ENCODE data around the gene CRIM1. TPM values are rescaled to one million over a fixed set of nuclear protein-coding genes. Genes with fewer than 3 reads are reported as not detected.
A peak's percentile ranks its signal among the peaks of the same experiment; 100 is the strongest.

Gene CRIM1
- total RNA-seq, 4 donors from 2014 or later: 72.6 to 162 (median 112) TPM

GRCh38 chr2:36357847-36358659 is 2.5 kb downstream of the CRIM1 start:
- Histone ChIP-seq H3K9me3 (no peaks in the 10 kb centered on the region), H3K36me3 (no peaks in the 10 kb centered on the region), H3K27ac (peak overlapping the region; percentile 91), H3K4me3 (peak overlapping the region; percentile 68), H3K27me3 (no peaks in the 10 kb centered on the region), H3K4me1 (peaks cover 69% of the 10 kb centered on the region)
- no peak for DNase-seq (ENCODE audit: low spot score in 2 of 2)
- no peak for TF ChIP-seq EP300 (IDR thresholded peaks at IDR 0.05)
- TF ChIP-seq CTCF (IDR thresholded peaks at IDR 0.05): peak in 1 of 2 donors; percentile 30
- TF ChIP-seq POLR2A (IDR thresholded peaks at IDR 0.05): no peak
- no peak for TF ChIP-seq POLR2AphosphoS5 (IDR thresholded peaks at IDR 0.05)
- 9% methylated on average over 9 of the region's 9 CpGs for WGBS

DNA sequence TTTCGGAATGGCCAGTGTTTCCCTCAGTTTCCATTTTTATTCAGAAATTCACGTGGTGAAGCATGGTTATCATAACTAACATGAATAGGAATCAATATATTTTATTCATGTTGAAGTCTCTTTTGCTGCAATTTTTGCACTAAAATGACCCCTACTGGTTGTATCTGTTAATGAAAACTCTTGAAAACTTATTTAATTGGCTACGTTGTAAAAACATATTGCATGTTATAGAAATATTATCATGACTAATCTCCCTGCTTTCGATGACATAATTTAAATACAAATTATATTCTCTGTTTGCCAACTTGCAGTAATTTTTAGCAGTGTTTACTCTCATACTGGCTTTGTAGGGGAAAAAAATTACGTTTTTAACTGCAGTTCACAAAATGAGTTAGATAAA is 3.5 kb downstream of the CRIM1 start:
- no peak overlapping the region for H3K27ac ChIP-seq
- no peaks in the 10 kb centered on the region for H3K36me3 ChIP-seq
- H3K4me1 ChIP-seq: peaks cover 73% of the 10 kb centered on the region
- H3K27me3 ChIP-seq: no peaks in the 10 kb centered on the region
- H3K4me3 ChIP-seq: peak overlapping the region; percentile 68
- no peak for TF ChIP-seq POLR2AphosphoS5 (IDR thresholded peaks at IDR 0.05)
- TF ChIP-seq EP300 (IDR thresholded peaks at IDR 0.05): no peak
- TF ChIP-seq CTCF (IDR thresholded peaks at IDR 0.05): no peak
- no peak for TF ChIP-seq POLR2A (IDR thresholded peaks at IDR 0.05)
- no peaks in the 10 kb centered on the region for H3K9me3 ChIP-seq
- DNase-seq (ENCODE audit: low spot score in 2 of 2): no peak
- WGBS: 15% methylated on average over 5 of the region's 5 CpGs

DNA sequence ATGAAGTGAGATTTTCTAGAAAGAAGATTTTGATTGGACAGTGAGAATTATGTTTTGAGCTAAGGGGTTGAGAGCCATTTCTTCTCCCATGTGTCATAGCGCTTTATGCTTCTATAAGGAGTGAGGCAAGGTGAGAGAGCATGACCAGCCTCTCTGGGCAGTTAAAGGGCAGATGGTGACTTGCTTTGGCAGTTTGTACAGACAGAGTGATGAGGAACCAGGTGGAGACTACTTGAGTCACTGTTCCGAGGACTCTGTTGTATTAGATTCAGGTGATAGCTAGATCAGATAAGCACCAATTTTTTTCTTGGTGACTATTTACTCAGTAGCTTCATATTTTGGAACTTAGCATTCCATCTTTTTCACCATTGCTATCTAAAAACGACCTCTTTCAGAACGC is 4.5 kb downstream of the CRIM1 start:
- WGBS: 68% methylated on average over 4 of the region's 4 CpGs
- H3K4me1 ChIP-seq: peaks cover 68% of the 10 kb centered on the region

GRCh38 chr2:36360834-36361233 is 5.3 kb downstream of the CRIM1 start:
- no peaks in the 10 kb centered on the region for H3K36me3 ChIP-seq
- H3K27me3 ChIP-seq: no peaks in the 10 kb centered on the region
- peaks cover 67% of the 10 kb centered on the region for H3K4me1 ChIP-seq
- no peak overlapping the region for H3K4me3 ChIP-seq
- TF ChIP-seq EP300 (IDR thresholded peaks at IDR 0.05): no peak
- no peak for TF ChIP-seq POLR2AphosphoS5 (IDR thresholded peaks at IDR 0.05)
- TF ChIP-seq CTCF (IDR thresholded peaks at IDR 0.05): no peak
- no peak for TF ChIP-seq POLR2A (IDR thresholded peaks at IDR 0.05)
- no peaks in the 10 kb centered on the region for H3K9me3 ChIP-seq
- WGBS: 59% methylated on average over 1 of the region's 1 CpG
- H3K27ac ChIP-seq: no peak overlapping the region
- no peak for DNase-seq (ENCODE audit: low spot score in 2 of 2)

More for the DNA sequence above, 4.5 kb downstream of the CRIM1 start:
- Histone ChIP-seq H3K36me3 (no peaks in the 10 kb centered on the region), H3K27ac (no peak overlapping the region), H3K4me3 (no peak overlapping the region), H3K9me3 (no peaks in the 10 kb centered on the region), H3K27me3 (no peaks in the 10 kb centered on the region)
- no peak for DNase-seq (ENCODE audit: low spot score in 2 of 2)
- TF ChIP-seq POLR2AphosphoS5 (IDR thresholded peaks at IDR 0.05) (no peak), CTCF (IDR thresholded peaks at IDR 0.05) (no peak), POLR2A (IDR thresholded peaks at IDR 0.05) (no peak), EP300 (IDR thresholded peaks at IDR 0.05) (no peak)

GRCh38 chr2:36361396-36361795 is 5.8 kb downstream of the CRIM1 start:
- no peak for TF ChIP-seq POLR2A (IDR thresholded peaks at IDR 0.05)
- no peak for TF ChIP-seq EP300 (IDR thresholded peaks at IDR 0.05)
- TF ChIP-seq CTCF (IDR thresholded peaks at IDR 0.05): no peak
- TF ChIP-seq POLR2AphosphoS5 (IDR thresholded peaks at IDR 0.05): no peak
- H3K27me3 ChIP-seq: no peaks in the 10 kb centered on the region
- no peak overlapping the region for H3K4me3 ChIP-seq
- 56% methylated on average over 3 of the region's 3 CpGs for WGBS
- H3K36me3 ChIP-seq: no peaks in the 10 kb centered on the region
- H3K4me1 ChIP-seq: peaks cover 72% of the 10 kb centered on the region
- no peak for DNase-seq (ENCODE audit: low spot score in 2 of 2)
- H3K9me3 ChIP-seq: no peaks in the 10 kb centered on the region
- no peak overlapping the region for H3K27ac ChIP-seq

All from suprapubic skin (tissue), 4 donors.